Progenitor cell of endocrine pancreas (in vitro differentiated cells): Measurements from ENCODE around the gene TPM1. TPM values are rescaled to one million over a fixed set of nuclear protein-coding genes. Genes with fewer than 3 reads are reported as not detected.
"Not testable (repeated sequence)": the region's sequence is repeated elsewhere in the genome, so short reads cannot be mapped to it uniquely, and the experiment has no call there.

Experiments
- DNase-seq: peaks from one replicate; pipeline ENCODE4 v3.0.0; 2021; ENCODE audit warnings: low spot score; ENCODE audit not compliant: unreplicated experiment
- H3K27ac Mint-ChIP-seq: 2 replicates; pipeline ENCODE4 v1.8.0; 2021; ENCODE audit warnings: mild to moderate bottlenecking, moderate library complexity, mixed read lengths
- H3K27me3 Mint-ChIP-seq: 2 replicates; pipeline ENCODE4 v1.8.0; 2021; ENCODE audit warnings: mixed read lengths
- H3K36me3 Mint-ChIP-seq: 2 replicates; pipeline ENCODE4 v1.8.0; 2022; ENCODE audit warnings: mixed read lengths; ENCODE audit not compliant: insufficient read depth
- H3K4me1 Mint-ChIP-seq: 2 replicates; pipeline ENCODE4 v1.8.0; 2021; ENCODE audit warnings: low read depth, mixed read lengths
- H3K4me3 Mint-ChIP-seq: 2 replicates; pipeline ENCODE4 v1.8.0; 2021; ENCODE audit warnings: low read depth, mild to moderate bottlenecking, moderate library complexity, mixed read lengths
- H3K9me3 Mint-ChIP-seq: 2 replicates; pipeline ENCODE4 v1.8.0; 2021; ENCODE audit warnings: low read depth, mixed read lengths
- CTCF ChIP-seq: fragments of 200-600 bp; sonication (generic); IDR thresholded peaks from one replicate; pipeline ENCODE4 v1.5.0; 2021; ENCODE audit warnings: antibody characterized with exemption, mild to moderate bottlenecking; ENCODE audit not compliant: unreplicated experiment
- total RNA-seq: library from RNA; stranded (reverse); gene quantifications from 2 replicates; pipeline ENCODE4 v1.2.1, GENCODE V29; 2021

The TPM1 gene
- total RNA-seq, 1 donor from 2014 or later: 284 TPM

- no peak overlapping the region for H3K4me3 Mint-ChIP-seq
- no peak for DNase-seq
- no peak for TF ChIP-seq CTCF
- H3K9me3 Mint-ChIP-seq: peaks cover under 1% of the 10 kb centered on the region
- H3K36me3 Mint-ChIP-seq: no peaks in the 10 kb centered on the region
- H3K27me3 Mint-ChIP-seq: peaks cover 2% of the 10 kb centered on the region
- H3K4me1 Mint-ChIP-seq: no peaks in the 10 kb centered on the region
- no peak overlapping the region for H3K27ac Mint-ChIP-seq
These were observed 62.2 kb downstream of the TPM1 start for GRCh38 chr15:63104727-63105126.

DNA sequence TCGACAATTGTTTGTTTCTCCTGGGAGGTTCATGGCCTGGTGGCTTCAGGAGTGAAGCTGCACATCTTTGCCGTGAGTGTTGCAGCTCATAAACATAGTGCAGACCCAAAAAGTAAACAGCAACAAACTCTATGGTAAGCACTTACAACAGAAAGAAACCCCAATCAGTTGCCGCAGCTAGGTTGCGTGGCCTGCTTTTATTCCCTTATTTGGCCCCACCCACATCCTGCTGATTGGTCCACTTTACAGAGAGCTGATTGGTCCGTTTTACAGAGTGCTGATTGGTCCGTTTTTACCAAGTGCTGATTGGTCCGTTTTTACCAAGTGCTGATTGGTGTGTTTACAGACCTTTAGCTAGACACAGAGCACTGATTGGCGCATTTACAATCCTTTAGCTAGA lies 62.8 kb downstream of the TPM1 start:
- H3K27me3 Mint-ChIP-seq, DNase-seq, H3K27ac Mint-ChIP-seq: not testable (repeated sequence)

GRCh38 chr15:63107895-63108546 lies 65.5 kb downstream of the TPM1 start:
- Mint-ChIP-seq H3K27ac (no peak overlapping the region), H3K27me3 (peaks cover 5% of the 10 kb centered on the region), H3K36me3 (no peaks in the 10 kb centered on the region), H3K4me1 (no peaks in the 10 kb centered on the region), H3K9me3 (no peaks in the 10 kb centered on the region), H3K4me3 (no peak overlapping the region)
- no peak for DNase-seq
- TF ChIP-seq CTCF: no peak

More for the DNA sequence above, 62.8 kb downstream of the TPM1 start:
- not testable (repeated sequence) for H3K36me3 Mint-ChIP-seq, H3K4me3 Mint-ChIP-seq, H3K9me3 Mint-ChIP-seq, H3K4me1 Mint-ChIP-seq

GRCh38 chr15:63109498-63109897 lies 67.0 kb downstream of the TPM1 start:
- H3K4me1 Mint-ChIP-seq: no peaks in the 10 kb centered on the region
- no peaks in the 10 kb centered on the region for H3K36me3 Mint-ChIP-seq
- peaks cover 5% of the 10 kb centered on the region for H3K27me3 Mint-ChIP-seq
- H3K4me3 Mint-ChIP-seq: no peak overlapping the region
- H3K27ac Mint-ChIP-seq: peak overlapping the region; percentile 26
- H3K9me3 Mint-ChIP-seq: no peaks in the 10 kb centered on the region
- no peak for TF ChIP-seq CTCF
- no peak for DNase-seq

DNA sequence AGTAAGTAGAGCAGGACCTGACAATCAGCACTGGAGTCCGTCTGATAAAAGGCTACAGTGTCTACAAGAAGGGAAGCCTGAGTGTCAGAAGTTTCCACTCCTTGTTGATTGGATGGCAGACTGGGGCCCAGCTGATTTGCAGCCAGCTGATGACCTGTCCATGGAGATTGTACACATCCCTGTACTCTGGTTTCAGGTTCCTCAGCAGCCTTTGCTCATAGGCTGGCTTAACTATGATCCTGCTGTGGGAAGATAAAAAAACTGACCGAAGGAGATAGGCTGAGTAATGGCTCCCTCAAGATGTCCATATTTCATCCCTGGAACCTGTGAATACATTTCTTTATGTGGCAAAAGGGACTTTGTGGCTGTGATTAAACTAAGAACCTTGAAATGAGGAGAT lies 67.4 kb downstream of the TPM1 start:
- no peak for TF ChIP-seq CTCF
- H3K4me1 Mint-ChIP-seq: no peaks in the 10 kb centered on the region
- no peak overlapping the region for H3K4me3 Mint-ChIP-seq
- no peaks in the 10 kb centered on the region for H3K9me3 Mint-ChIP-seq
- H3K27ac Mint-ChIP-seq: no peak overlapping the region
- H3K36me3 Mint-ChIP-seq: no peaks in the 10 kb centered on the region
- peaks cover 5% of the 10 kb centered on the region for H3K27me3 Mint-ChIP-seq
- no peak for DNase-seq

DNA sequence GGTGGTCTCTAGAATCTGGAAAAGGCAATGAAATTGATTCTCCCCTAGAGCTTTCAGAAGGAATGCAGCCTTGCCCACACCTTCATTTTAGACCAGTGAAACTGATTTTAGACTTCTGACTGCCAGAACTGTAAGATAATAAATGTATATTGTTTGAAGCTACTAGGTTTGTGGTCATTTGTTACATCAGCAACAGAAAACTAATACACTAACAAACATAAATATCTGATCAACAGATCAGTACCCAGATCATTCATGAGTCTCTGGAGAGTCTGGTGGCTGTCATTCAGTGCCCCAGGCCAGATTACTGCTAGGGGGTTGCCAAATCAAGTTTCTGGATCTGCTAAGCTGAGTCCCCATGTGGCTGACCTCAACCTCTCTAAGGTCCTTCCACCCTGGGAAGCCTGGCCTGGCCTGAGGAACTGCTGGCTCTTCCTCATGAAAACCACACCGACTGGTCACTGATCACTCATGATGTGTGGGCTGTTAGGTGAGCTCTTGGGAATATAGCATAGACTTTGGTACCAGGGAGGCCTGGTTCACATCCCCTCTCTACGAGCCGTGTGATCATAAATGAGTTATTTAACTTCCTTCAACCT lies 68.0 kb downstream of the TPM1 start:
- Mint-ChIP-seq H3K36me3 (no peaks in the 10 kb centered on the region), H3K27me3 (peaks cover 5% of the 10 kb centered on the region), H3K9me3 (no peaks in the 10 kb centered on the region), H3K4me1 (no peaks in the 10 kb centered on the region), H3K27ac (no peak overlapping the region), H3K4me3 (no peak overlapping the region)
- no peak for TF ChIP-seq CTCF
- DNase-seq: no peak
